ENCODE data around the gene ATP5F1E.

The ATP5F1E gene

GRCh38 chr20:59018817-59019216, 13.3 kb downstream of the ATP5F1E start:
- in situ Hi-C loops (cut with HindIII; ENCODE audit: low sequenced_read_pairs) = no loop called here
- H3K4me3 ChIP-seq (ENCODE audit: low read depth, low read length) = no peak overlapping the region
- no peak for TF ChIP-seq CTCF (IDR thresholded peaks at IDR 0.05; ENCODE audit: low read depth, low read length, missing control alignments)
- DNase-seq (ENCODE audit: low read depth) = no peak

- H3K4me3 ChIP-seq (ENCODE audit: low read depth, low read length) = no peak overlapping the region
- DNase-seq (ENCODE audit: low read depth) = no peak
- in situ Hi-C loops (cut with HindIII; ENCODE audit: low sequenced_read_pairs) = no loop called here
- TF ChIP-seq CTCF (IDR thresholded peaks at IDR 0.05; ENCODE audit: low read depth, low read length, missing control alignments) = no peak
These were observed 14.5 kb downstream of the ATP5F1E start for GRCh38 chr20:59017493-59018231.

- no peak for TF ChIP-seq CTCF (IDR thresholded peaks at IDR 0.05; ENCODE audit: low read depth, low read length, missing control alignments)
- H3K4me3 ChIP-seq (ENCODE audit: low read depth, low read length) = no peak overlapping the region
- in situ Hi-C loops (cut with HindIII; ENCODE audit: low sequenced_read_pairs) = no loop called here
- no peak for DNase-seq (ENCODE audit: low read depth)
These were observed 15.2 kb downstream of the ATP5F1E start for GRCh38 chr20:59016795-59017492.

GRCh38 chr20:59015812-59016711, 16.1 kb downstream of the ATP5F1E start:
- no peak for TF ChIP-seq CTCF (IDR thresholded peaks at IDR 0.05; ENCODE audit: low read depth, low read length, missing control alignments)
- no peak for DNase-seq (ENCODE audit: low read depth)

GRCh38 chr20:59015411-59015810, 16.7 kb downstream of the ATP5F1E start:
- no peak overlapping the region for H3K4me3 ChIP-seq (ENCODE audit: low read depth, low read length)
- no peak for DNase-seq (ENCODE audit: low read depth)
- no peak for TF ChIP-seq CTCF (IDR thresholded peaks at IDR 0.05; ENCODE audit: low read depth, low read length, missing control alignments)
- in situ Hi-C loops (cut with HindIII; ENCODE audit: low sequenced_read_pairs) = no loop called here

More at GRCh38 chr20:59015812-59016711, 16.1 kb downstream of the ATP5F1E start:
- in situ Hi-C loops (cut with HindIII; ENCODE audit: low sequenced_read_pairs) = no loop called here
- no peak overlapping the region for H3K4me3 ChIP-seq (ENCODE audit: low read depth, low read length)

- H3K4me3 ChIP-seq (ENCODE audit: low read depth, low read length) = no peak overlapping the region
- DNase-seq (ENCODE audit: low read depth) = no peak
- in situ Hi-C loops (cut with HindIII; ENCODE audit: low sequenced_read_pairs) = no loop called here
- no peak for TF ChIP-seq CTCF (IDR thresholded peaks at IDR 0.05; ENCODE audit: low read depth, low read length, missing control alignments)
These were observed 17.3 kb downstream of the ATP5F1E start for GRCh38 chr20:59014680-59015389.
